H1 (cell line): ENCODE results near the gene PRKCA. TPM values are rescaled to one million over a fixed set of nuclear protein-coding genes. Genes with fewer than 3 reads are reported as not detected.

Experiments
- CTCF ChIA-PET: fragments of 300-600 bp; sonication (Branson Sonifier 250); formaldehyde crosslinking; loops from one replicate; lab custom pipeline; 2021; ENCODE audit not compliant: partially characterized antibody; lab: Charles Lee
- POLR2A ChIA-PET: fragments of 300-600 bp; sonication (Branson Sonifier 250); formaldehyde crosslinking; loops from one replicate; lab custom pipeline; 2021; ENCODE audit warnings: inconsistent platforms; ENCODE audit not compliant: partially characterized antibody; lab: Charles Lee
- DNase-seq, 2 experiments: peaks; one replicate each; pipeline versions ENCODE4 v3.0.0 to v3.0.0-alpha.2; 2010 to 2022; ENCODE audit warnings: low spot score in 2 of 2, low read depth in 1 of 2, mixed read lengths in 1 of 2
- FAIRE-seq: peaks from 2 replicates; lab custom pipeline; 2011; peaks lifted over from hg19 to GRCh38; lab: Jason Lieb, UNC
- H2AFZ ChIP-seq: 2 replicates; pipeline ENCODE4 v1.8.1; 2012; ENCODE audit warnings: low read length, inconsistent platforms
- H2AK5ac ChIP-seq: 2 replicates; pipeline ENCODE4 v1.6.1; 2013; ENCODE audit warnings: low read depth, low read length
- H2BK120ac ChIP-seq: replicated peaks from 2 replicates; pipeline ENCODE3; 2013; ENCODE audit warnings: low read depth, low read length, inconsistent platforms
- H2BK12ac ChIP-seq: 2 replicates; pipeline ENCODE4 v1.6.1; 2013; ENCODE audit warnings: low read depth, low read length
- H2BK15ac ChIP-seq: 2 replicates; pipeline ENCODE4 v1.6.1; 2013; ENCODE audit warnings: low read length
- H2BK20ac ChIP-seq: 2 replicates; pipeline ENCODE4 v1.6.1; 2013; ENCODE audit warnings: low read length
- H2BK5ac ChIP-seq: 2 replicates; pipeline ENCODE4 v1.6.1; 2013; ENCODE audit warnings: low read depth, low read length
- H3K14ac ChIP-seq: 2 replicates; pipeline ENCODE4 v1.6.1; 2013; ENCODE audit warnings: inconsistent platforms; ENCODE audit not compliant: insufficient read length
- H3K18ac ChIP-seq: 2 replicates; pipeline ENCODE4 v1.6.1; 2013; ENCODE audit warnings: low read length; ENCODE audit errors: extremely low read depth
- H3K23ac ChIP-seq: 2 replicates; pipeline ENCODE4 v1.6.1; 2013; ENCODE audit warnings: inconsistent platforms; ENCODE audit not compliant: insufficient read length
- H3K23me2 ChIP-seq: 2 replicates; pipeline ENCODE4 v1.6.1; 2013; ENCODE audit warnings: low read depth, low read length
- H3K27ac ChIP-seq: 2 replicates; pipeline ENCODE4 v1.6.1; 2011; ENCODE audit warnings: low read depth, low read length, inconsistent platforms
- H3K27me3 ChIP-seq, 4 experiments: replicated peaks in 1 of 4; 1 replicate in 1 of 4; 2 replicates in 3 of 4; pipeline versions ENCODE4 v1.6.1 to v1.8.1; 2011 to 2013; ENCODE audit warnings: low read length in 3 of 4, mild to moderate bottlenecking in 3 of 4, inconsistent platforms in 2 of 4, mixed read lengths in 2 of 4, moderate library complexity in 1 of 4; ENCODE audit not compliant: control insufficient read depth in 3 of 4, insufficient read depth in 3 of 4; ENCODE audit errors: extremely low read depth in 1 of 4
- H3K36me3 ChIP-seq, 4 experiments: 2 replicates each; pipeline versions ENCODE4 v1.6.1 to v1.8.1; 2011 to 2013; ENCODE audit warnings: mild to moderate bottlenecking in 4 of 4, low read length in 3 of 4, moderate library complexity in 2 of 4, control low read depth in 1 of 4, inconsistent platforms in 1 of 4; ENCODE audit not compliant: insufficient read depth in 4 of 4, control insufficient read depth in 2 of 4
- H3K4ac ChIP-seq: replicated peaks from 2 replicates; pipeline ENCODE3; 2013; ENCODE audit warnings: low read length, low read depth, mixed read lengths, inconsistent platforms; ENCODE audit not compliant: insufficient read length
- H3K4me1 ChIP-seq, 4 experiments: replicated peaks in 1 of 4; 1 replicate in 1 of 4; 2 replicates in 3 of 4; pipeline versions ENCODE4 v1.6.1 to v1.8.1; 2011 to 2013; ENCODE audit warnings: low read length in 3 of 4, inconsistent platforms in 2 of 4, mixed read lengths in 1 of 4; ENCODE audit not compliant: insufficient read depth in 4 of 4, control insufficient read depth in 3 of 4
- H3K4me2 ChIP-seq, 2 experiments: 2 replicates each; pipeline versions ENCODE4 v1.6.1 to v1.8.1; 2011 to 2013; ENCODE audit warnings: low read depth in 2 of 2, low read length in 2 of 2, control low read depth in 1 of 2, inconsistent platforms in 1 of 2, mild to moderate bottlenecking in 1 of 2; ENCODE audit not compliant: insufficient read depth in 1 of 2
- H3K4me3 ChIP-seq, 4 experiments: fragments of 200-600, 300-600 bp in 1 of 4; sonication (generic), shearing (Covaris generic), sonication (Bioruptor Twin) in 1 of 4; 2 replicates each; pipeline versions ENCODE4 v1.5.1 to v1.8.1; 2011 to 2016; ENCODE audit warnings: low read length in 4 of 4, low read depth in 3 of 4, control low read depth in 2 of 4, inconsistent platforms in 2 of 4, mild to moderate bottlenecking in 2 of 4, mixed read lengths in 1 of 4, moderate library complexity in 1 of 4; ENCODE audit not compliant: insufficient read depth in 2 of 4; ENCODE audit errors: extremely low read depth in 1 of 4
- H3K56ac ChIP-seq: replicated peaks from 2 replicates; pipeline ENCODE3; 2013; ENCODE audit warnings: low read depth, mild to moderate bottlenecking, mixed read lengths, low read length, inconsistent platforms; ENCODE audit not compliant: insufficient read length
- H3K79me1 ChIP-seq: 2 replicates; pipeline ENCODE4 v1.6.1; 2013; ENCODE audit warnings: low read depth, low read length, control low read depth
- H3K79me2 ChIP-seq, 2 experiments: 2 replicates each; pipeline versions ENCODE4 v1.6.1 to v1.8.1; 2012 to 2013; ENCODE audit warnings: low read length in 2 of 2, mild to moderate bottlenecking in 2 of 2, inconsistent platforms in 1 of 2; ENCODE audit not compliant: insufficient read depth in 2 of 2, control insufficient read depth in 1 of 2
- H3K9ac ChIP-seq, 4 experiments: replicated peaks in 1 of 4; 1 replicate in 1 of 4; 2 replicates in 3 of 4; pipeline versions ENCODE4 v1.6.1 to v1.8.1; 2011 to 2013; ENCODE audit warnings: low read depth in 3 of 4, low read length in 3 of 4, control low read depth in 2 of 4, mild to moderate bottlenecking in 2 of 4, moderate library complexity in 2 of 4, inconsistent platforms in 1 of 4; ENCODE audit errors: extremely low read depth in 1 of 4
- H3K9me3 ChIP-seq, 2 experiments: 2 replicates each; pipeline versions ENCODE4 v1.6.1 to v1.8.1; 2012 to 2013; ENCODE audit warnings: mild to moderate bottlenecking in 2 of 2, moderate library complexity in 2 of 2, control low read depth in 1 of 2, inconsistent platforms in 1 of 2, low read depth in 1 of 2, low read length in 1 of 2, mixed read lengths in 1 of 2; ENCODE audit not compliant: insufficient read depth in 2 of 2
- H4K20me1 ChIP-seq, 2 experiments: replicated peaks in 1 of 2; 2 replicates each; pipeline versions ENCODE3 to v1.8.1; 2011 to 2013; ENCODE audit warnings: inconsistent platforms in 2 of 2, low read length in 2 of 2, mild to moderate bottlenecking in 1 of 2; ENCODE audit not compliant: insufficient read depth in 2 of 2, control insufficient read depth in 1 of 2
- H4K5ac ChIP-seq: 2 replicates; pipeline ENCODE4 v1.6.1; 2013; ENCODE audit warnings: low read length, low read depth, mixed read lengths, inconsistent platforms; ENCODE audit not compliant: insufficient read length
- H4K8ac ChIP-seq: 2 replicates; pipeline ENCODE4 v1.8.0; 2013; ENCODE audit warnings: mild to moderate bottlenecking, moderate library complexity, low read length, inconsistent platforms; ENCODE audit not compliant: insufficient read depth; ENCODE audit errors: extremely low read depth
- H4K91ac ChIP-seq: replicated peaks from 2 replicates; pipeline ENCODE3; 2013; ENCODE audit warnings: low read length, mixed read lengths, inconsistent platforms; ENCODE audit not compliant: insufficient read length
- CTCF ChIP-seq, 3 experiments: IDR thresholded peaks; 1 replicate in 2 of 3; 2 replicates in 1 of 3; pipeline versions ENCODE4 v1.5.1 to v1.6.1; 2011; ENCODE audit warnings: low read length in 3 of 3, mild to moderate bottlenecking in 3 of 3, inconsistent platforms in 2 of 3, low read depth in 1 of 3, moderate library complexity in 1 of 3; ENCODE audit not compliant: insufficient read depth in 1 of 3; ENCODE audit errors: control extremely low read depth in 1 of 3
- EGR1 ChIP-seq: IDR thresholded peaks from 2 replicates; pipeline ENCODE4 v1.6.1; 2011; ENCODE audit warnings: low read depth, low read length, borderline replicate concordance
- EP300 ChIP-seq, 2 experiments: IDR thresholded peaks; 1 replicate in 1 of 2; 2 replicates in 1 of 2; pipeline ENCODE4 v1.6.1; 2011 to 2012; ENCODE audit warnings: low read depth in 2 of 2, low read length in 2 of 2, mild to moderate bottlenecking in 2 of 2, borderline replicate concordance in 1 of 2, inconsistent platforms in 1 of 2, moderate library complexity in 1 of 2
- EZH2 ChIP-seq: fragments of 200-600 bp; sonication (generic); IDR thresholded peaks from 2 replicates; pipeline ENCODE4 v1.7.1; 2012; ENCODE audit warnings: low read depth, mild to moderate bottlenecking, moderate library complexity, low read length, inconsistent platforms; ENCODE audit not compliant: severe bottlenecking
- POLR2A ChIP-seq, 2 experiments: IDR thresholded peaks; 1 replicate in 1 of 2; 2 replicates in 1 of 2; pipeline ENCODE4 v1.6.1; 2011; ENCODE audit warnings: low read depth in 2 of 2, low read length in 2 of 2, mild to moderate bottlenecking in 2 of 2; ENCODE audit errors: control extremely low read depth in 1 of 2
- POU5F1 ChIP-seq: IDR thresholded peaks from 2 replicates; pipeline ENCODE4 v1.6.1; 2011; ENCODE audit warnings: low read depth, mild to moderate bottlenecking, low read length, moderate library complexity
- RAD21 ChIP-seq, 2 experiments: IDR thresholded peaks in 1 of 2; conservative IDR thresholded peaks in 1 of 2; 2 replicates each; pipeline ENCODE4 v1.6.1; 2011; ENCODE audit warnings: low read depth in 2 of 2, low read length in 2 of 2, improper control_type of control experiment in 1 of 2, inconsistent platforms in 1 of 2, mild to moderate bottlenecking in 1 of 2, moderate library complexity in 1 of 2
- TAF7 ChIP-seq: optimal IDR thresholded peaks from 2 replicates; pipeline ENCODE3; 2011; ENCODE audit warnings: low read depth, mild to moderate bottlenecking, inconsistent platforms, low read length, moderate library complexity, borderline replicate concordance
- USF2 ChIP-seq: IDR thresholded peaks from 2 replicates; pipeline ENCODE4 v1.6.1; 2011; ENCODE audit warnings: low read length, improper control_type of control experiment
- WGBS, 2 experiments: shearing (Covaris generic) in 1 of 2; methylation state at CpG; one replicate each; pipeline versions ENCODE4 v1.1.6 to v1.1.7; 2013 to 2015; ENCODE audit warnings: low lambda C conversion rate in 2 of 2, mixed read lengths in 2 of 2, inconsistent platforms in 1 of 2, low coverage in 1 of 2, missing lambda C conversion rate in 1 of 2; ENCODE audit not compliant: insufficient replicate concordance in 2 of 2, insufficient coverage in 1 of 2, insufficient read length in 1 of 2; ENCODE audit errors: extremely low coverage in 1 of 2, missing lambda C conversion rate in 1 of 2; 5-methylcytosine and 5-hydroxymethylcytosine counted together
- polyA plus RNA-seq, 7 experiments: library from polyadenylated mRNA; depleted of rRNA in 3 of 7; stranded (reverse) in 5 of 7; unstranded in 2 of 7; fragments of >200 nt in 5 of 7; fragments of 200-250 nt in 2 of 7; gene quantifications; 1 replicate in 5 of 7; 2 replicates in 1 of 7; 4 replicates in 1 of 7; pipeline versions ENCODE4 v1.2.1 to v1.2.3, GENCODE V29; 2011 to 2013; ENCODE audit warnings: missing spikeins in 2 of 7, mixed read lengths in 2 of 7
- total RNA-seq: library from RNA; stranded (reverse); fragmentation: NEBNext Ultra II Directional; extraction: Animal tissue kit (Norgen Biotek cat#: 25700); gene quantifications from 2 replicates; pipeline ENCODE4 v1.2.1, GENCODE V29; 2021

The PRKCA gene
- total and polyA plus RNA-seq, 2 of the 8 experiments (the other 6 are each of a cell fraction or from before 2014, with no cell fraction given): 5.8 to 17.8 TPM

GRCh38 chr17:66480802-66481201 is 178.4 kb downstream of the PRKCA start:
- 86% methylated on average over 7 of the region's 7 CpGs; no CpG with 5 or more reads in 1 of the 2 experiments for WGBS, 2 experiments
- no peaks in the 10 kb centered on the region for H4K20me1 ChIP-seq
- ChIA-PET CTCF (interaction anchor here (0.6 to 1.3 kb wide), 5 partner anchors 9 to 68 kb away, joined by 3 to 6 read pairs (median 3); no protein-coding TSS in a partner anchor), POLR2A (interaction anchor here (0.6 kb wide), 1 partner anchor 60 kb away, joined by 3 read pairs; no protein-coding TSS in a partner anchor)
- no peak overlapping the region for H2BK120ac ChIP-seq
- H3K4me1 ChIP-seq: peaks cover 2 to 9% (median 6%) of the 10 kb centered on the region in 4 experiments; a peak in 5 of 7 replicates
- H3K23ac ChIP-seq: no peak overlapping the region
- H3K27me3 ChIP-seq: no peaks in the 10 kb centered on the region
- no peak overlapping the region for H3K14ac ChIP-seq
- no peak overlapping the region for H2BK5ac ChIP-seq
- H2BK15ac ChIP-seq: no peak overlapping the region; the same call in 1 of the 2 replicates
- H3K79me1 ChIP-seq: no peaks in the 10 kb centered on the region; the same call in 1 of the 2 replicates
- H2AFZ ChIP-seq: no peak overlapping the region
- peaks cover 0 to 3% of the 10 kb centered on the region in 2 experiments; a peak in 3 of 4 replicates for H3K79me2 ChIP-seq
- no peak overlapping the region for H3K4ac ChIP-seq
- no peak overlapping the region for H2AK5ac ChIP-seq
- H2BK20ac ChIP-seq: no peak overlapping the region
- no peak overlapping the region for H3K9ac ChIP-seq
- H3K9me3 ChIP-seq: no peaks in the 10 kb centered on the region
- H4K91ac ChIP-seq: no peak overlapping the region
- no peak overlapping the region for H3K56ac ChIP-seq
- H4K8ac ChIP-seq: no peak overlapping the region
- H3K18ac ChIP-seq: no peak overlapping the region
- DNase-seq: no peak
- H3K27ac ChIP-seq: no peak overlapping the region
- no peaks in the 10 kb centered on the region for H3K36me3 ChIP-seq
- H3K23me2 ChIP-seq: no peaks in the 10 kb centered on the region
- peak overlapping the region; percentile 84; the same call in 1 of the 2 replicates for H2BK12ac ChIP-seq
- no peak overlapping the region for H4K5ac ChIP-seq
- H3K4me2 ChIP-seq: no peak overlapping the region
- FAIRE-seq: no peak
- H3K4me3 ChIP-seq: no peak overlapping the region
- TF ChIP-seq EGR1 (no peak), USF2 (no peak), POLR2A (IDR thresholded peaks at IDR 0.05; ENCODE audit: control extremely low read depth in 1 of 2, low read depth in 2 of 2, low read length in 2 of 2) (no peak), TAF7 (no peak), RAD21 (IDR thresholded peaks at IDR 0.05 in 1 of 2, conservative IDR thresholded peaks at IDR 0.05 in 1 of 2; ENCODE audit: low read depth in 2 of 2, low read length in 2 of 2) (no peak), CTCF (IDR thresholded peaks at IDR 0.05; ENCODE audit: control extremely low read depth in 1 of 3, insufficient read depth in 1 of 3, low read depth in 1 of 3, low read length in 3 of 3) (no peak), POU5F1 (no peak), EZH2 (no peak), EP300 (IDR thresholded peaks at IDR 0.05; ENCODE audit: borderline replicate concordance in 1 of 2, low read depth in 2 of 2, low read length in 2 of 2) (no peak)
